AG20443 (cell line): ENCODE measurements around the gene TCHHL1.
"Not testable (repeated sequence)": the region's sequence is repeated elsewhere in the genome, so short reads cannot be mapped to it uniquely, and the experiment has no call there.

Source experiments
- DNase-seq: peaks from one replicate; pipeline ENCODE4 v3.0.0; 2012; ENCODE audit warnings: low spot score, mixed read lengths

The TCHHL1 gene

DNA sequence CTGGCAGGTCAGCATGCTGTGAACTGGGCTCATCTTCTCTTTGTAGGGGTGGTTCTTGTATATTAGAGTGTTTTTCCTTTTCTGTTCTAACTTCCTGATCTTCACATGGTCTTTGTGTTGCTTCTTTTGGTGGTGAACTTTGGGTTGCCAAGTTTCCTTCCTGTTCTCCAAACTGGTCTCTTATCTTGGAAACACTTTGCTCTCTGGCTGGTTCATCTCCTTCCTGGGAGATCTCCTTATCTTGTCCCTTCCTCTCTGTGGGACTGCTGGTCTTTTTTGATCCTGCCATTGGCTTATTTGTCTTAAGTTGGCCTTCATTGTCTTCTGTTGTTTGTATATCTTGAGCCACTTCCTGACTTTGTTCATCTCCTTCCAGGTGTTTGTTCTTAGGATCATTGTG lies 2.1 kb downstream of the TCHHL1 start:
- DNase-seq: no peak

DNA sequence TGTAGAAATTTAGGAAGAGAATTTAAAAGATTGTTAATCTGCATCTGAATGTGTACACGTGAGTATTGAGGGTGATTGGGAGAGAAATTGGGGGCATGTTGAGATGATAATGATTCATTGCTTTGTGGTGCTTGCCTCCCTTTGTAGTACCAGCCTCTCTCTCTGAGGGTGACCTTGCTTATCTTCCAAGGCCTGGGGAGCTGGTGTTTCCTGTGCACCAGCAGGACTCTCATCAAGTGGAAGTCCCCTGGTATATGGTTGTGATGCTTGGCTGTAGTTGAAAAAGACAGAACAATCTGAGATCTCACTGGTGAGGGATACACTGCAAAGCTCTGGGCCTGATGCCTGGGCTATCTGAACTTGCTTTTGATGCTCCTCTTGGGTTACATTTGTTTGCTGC lies 4.0 kb downstream of the TCHHL1 start:
- no peak for DNase-seq

DNA sequence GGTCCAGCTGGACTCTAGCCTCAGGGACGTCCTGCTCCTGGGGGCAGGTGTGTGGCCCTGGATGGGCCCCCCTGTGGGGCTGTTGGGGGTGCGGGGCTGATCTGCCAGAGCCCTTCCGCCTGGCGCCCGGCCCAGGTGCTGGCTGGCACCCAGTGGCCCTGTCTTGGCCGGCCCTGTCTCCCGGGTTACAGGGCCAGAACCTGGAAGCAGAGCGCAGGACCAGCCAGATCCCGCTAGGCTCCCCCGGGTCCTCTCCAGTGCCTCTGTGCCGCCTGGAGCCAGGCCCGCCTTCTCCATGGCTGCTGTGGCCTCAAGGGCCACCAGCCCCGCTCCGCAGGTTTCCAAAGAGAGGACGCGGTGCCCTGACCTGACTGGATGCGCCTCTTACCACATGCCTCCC lies 7.8 kb downstream of the TCHHL1 start:
- not testable (repeated sequence) for DNase-seq

DNA sequence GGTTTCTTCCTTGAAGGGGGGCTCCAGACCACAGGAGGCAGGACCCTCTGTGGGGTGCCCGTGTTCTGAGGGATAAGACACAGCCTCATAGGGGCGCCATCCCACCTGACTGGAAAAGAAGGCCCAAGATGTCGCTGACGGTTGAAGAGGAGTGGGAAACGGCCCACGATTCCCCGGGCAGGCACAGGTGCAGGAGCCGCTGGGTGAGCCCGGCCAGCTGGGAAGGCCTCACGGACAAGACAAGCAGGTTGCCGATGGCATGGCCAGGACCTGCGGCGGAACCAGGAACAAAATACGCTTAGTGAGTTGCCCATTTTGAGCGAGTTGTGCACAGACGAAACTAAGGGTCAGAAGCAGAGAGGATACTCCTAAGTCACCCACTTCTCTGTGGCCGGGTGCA lies 8.4 kb downstream of the TCHHL1 start:
- not testable (repeated sequence) for DNase-seq

DNA sequence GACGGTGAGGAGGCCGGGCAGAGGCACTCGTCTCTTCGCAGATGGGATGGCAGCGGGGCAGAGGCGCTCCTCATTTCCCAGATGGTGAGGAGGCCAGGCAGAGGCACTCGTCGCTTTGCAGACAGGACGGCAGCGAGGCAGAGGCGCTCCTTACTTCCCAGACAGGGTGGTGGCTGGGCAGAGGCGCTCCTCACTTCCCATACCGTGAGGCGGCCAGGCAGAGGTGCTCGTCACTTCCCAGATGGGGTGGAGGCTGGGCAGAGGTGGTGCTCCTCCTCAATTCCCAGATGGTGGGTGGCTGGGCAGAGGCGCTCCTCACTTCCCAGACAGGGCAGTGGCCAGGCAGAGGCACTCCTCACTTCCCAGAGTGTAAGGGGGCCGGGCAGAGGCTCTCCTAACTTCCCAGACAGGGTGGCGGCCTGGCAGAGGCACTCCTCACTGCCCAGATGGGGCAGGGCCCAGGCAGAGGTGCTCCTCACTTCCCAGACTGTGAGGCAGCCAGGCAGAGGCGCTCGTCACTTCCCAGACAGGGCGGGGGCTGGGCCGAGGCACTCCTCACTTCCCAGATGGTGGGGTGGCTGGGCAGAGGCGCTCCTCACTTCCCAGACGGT lies 9.9 kb downstream of the TCHHL1 start:
- DNase-seq: no peak

DNA sequence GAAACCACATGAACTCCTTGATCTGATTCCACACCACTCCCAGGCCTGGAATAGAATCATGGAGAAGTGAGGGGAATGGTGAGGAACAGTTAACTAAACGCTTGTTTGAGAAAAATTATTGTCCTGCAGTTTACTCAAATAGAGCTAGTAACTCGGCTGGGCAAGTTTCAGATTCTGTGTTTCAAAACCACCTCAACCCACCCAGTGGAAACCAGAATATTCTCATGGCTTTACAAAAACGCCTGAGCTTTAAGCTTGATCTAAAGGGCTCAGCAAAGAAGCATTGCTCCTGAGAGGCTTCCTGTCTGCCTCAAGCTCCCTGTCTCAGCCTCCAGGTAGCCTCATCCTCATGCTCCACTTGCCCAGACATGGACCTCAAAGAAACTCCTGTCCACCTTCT lies 16.6 kb downstream of the TCHHL1 start:
- DNase-seq: no peak

DNA sequence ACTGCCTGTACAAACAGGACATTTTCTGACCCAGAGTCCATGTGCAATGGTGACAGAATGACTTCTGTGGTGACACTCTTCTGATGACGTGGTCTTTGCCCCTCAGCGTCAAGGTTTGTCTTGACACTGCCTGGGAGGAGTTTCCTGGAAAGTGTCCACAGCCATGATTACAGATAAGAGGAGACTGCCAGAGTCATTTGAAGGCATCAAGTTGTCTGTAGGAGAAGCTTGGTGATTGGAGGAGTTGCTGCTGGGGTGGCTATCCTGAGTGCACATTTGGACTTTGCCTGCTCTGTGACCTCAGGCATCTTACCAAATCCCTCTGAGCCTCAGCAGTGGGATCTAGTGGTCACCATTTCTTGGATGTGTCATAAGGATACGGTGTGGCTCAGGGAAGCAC lies 17.7 kb downstream of the TCHHL1 start:
- no peak for DNase-seq

DNA sequence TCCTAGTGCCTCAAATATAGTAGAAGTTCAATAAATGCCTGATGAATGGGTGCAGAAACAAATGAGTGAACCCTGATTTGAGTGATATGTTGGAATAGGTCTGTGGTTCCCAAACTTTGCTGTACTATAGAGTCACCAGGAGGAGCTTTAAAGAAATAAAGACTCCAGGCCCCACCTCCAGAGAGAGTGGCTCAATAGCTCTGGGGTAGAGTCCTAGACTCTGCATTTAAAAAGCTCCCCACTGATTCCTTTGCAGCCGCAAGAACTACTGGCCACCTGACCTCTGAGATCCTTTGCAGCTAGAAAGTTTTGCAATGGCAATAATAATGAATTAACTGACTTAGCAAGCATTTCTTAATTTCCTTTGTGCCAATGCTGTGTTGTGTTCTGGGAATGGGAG lies 20.9 kb downstream of the TCHHL1 start:
- DNase-seq: no peak

DNA sequence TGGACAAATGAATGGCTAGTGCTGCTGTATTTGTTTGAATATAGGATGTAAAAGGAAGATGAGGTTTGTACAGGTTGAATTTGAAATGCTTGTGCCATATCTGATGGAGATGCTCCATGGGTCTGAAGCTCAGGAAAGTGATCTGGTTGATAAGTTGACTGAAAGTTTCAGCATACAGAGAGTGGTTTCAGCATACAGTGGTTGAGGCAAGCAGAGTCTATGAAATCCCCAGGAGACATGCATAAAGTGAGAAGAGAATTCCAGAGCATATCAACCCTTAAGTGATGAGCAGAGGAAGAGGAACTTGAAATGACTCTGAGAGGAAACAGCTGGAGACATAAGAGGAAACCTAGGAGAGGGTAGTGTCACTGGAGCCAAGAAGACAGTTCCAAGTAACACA lies 21.7 kb downstream of the TCHHL1 start:
- no peak for DNase-seq

DNA sequence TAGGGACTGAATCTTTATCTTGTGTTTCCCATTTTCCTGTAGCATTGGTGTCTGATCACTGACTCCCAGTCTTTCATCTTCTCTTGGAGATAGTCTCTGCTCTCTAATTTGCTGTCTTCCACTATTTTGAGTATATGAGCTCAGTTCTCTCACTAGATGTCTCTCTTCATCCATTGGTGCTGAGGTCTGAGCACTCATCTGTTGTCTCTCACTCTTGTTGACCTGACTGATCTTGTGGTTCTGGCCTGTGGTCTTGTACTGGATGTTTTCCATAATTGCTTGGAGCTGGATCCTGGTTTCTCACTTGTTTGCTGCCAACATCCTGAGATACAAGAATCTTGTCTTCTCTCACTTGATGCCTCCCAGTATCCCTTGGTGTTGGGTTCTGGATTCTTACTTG lies 26.9 kb downstream of the TCHHL1 start:
- no peak for DNase-seq

DNA sequence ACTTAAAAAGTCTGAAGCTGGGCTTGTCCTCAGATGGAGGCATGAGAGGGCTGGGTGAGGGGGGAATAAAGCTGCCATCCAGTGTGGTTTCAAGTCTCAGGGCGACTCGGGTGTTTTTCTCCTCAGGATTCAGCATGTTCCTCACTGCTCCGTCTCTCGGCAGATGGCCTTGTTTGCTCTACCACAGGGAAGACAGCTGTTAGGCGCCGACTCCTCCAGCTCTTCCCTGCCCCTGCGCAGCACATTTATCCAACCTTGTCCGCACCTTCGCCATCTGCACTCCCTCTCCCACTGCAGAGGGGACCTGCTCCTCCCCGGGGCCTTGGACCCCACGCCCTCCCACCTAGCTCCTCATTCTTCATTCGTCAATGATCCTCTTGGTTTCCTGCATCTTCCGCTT lies 35.5 kb downstream of the TCHHL1 start:
- DNase-seq: no peak

DNA sequence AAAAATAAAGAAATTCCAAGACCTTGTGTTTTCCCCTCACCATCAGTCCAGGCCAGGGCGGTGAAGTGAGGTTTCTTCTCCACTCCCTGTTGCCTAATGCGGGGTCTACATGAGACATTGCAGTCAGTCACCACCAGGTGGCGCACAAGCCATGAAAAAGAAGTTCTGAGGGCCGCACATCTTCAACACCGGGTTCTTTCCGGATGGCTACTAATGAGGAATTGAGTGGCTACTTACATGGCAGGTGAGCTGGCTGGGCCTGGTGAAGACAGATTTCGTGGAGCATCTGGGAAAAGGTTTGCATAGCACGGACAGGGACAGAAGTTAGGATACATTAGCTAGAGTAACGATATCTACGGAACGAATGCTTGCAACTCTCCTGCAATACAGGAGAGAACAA lies 36.3 kb downstream of the TCHHL1 start:
- peak; percentile 85 for DNase-seq

DNA sequence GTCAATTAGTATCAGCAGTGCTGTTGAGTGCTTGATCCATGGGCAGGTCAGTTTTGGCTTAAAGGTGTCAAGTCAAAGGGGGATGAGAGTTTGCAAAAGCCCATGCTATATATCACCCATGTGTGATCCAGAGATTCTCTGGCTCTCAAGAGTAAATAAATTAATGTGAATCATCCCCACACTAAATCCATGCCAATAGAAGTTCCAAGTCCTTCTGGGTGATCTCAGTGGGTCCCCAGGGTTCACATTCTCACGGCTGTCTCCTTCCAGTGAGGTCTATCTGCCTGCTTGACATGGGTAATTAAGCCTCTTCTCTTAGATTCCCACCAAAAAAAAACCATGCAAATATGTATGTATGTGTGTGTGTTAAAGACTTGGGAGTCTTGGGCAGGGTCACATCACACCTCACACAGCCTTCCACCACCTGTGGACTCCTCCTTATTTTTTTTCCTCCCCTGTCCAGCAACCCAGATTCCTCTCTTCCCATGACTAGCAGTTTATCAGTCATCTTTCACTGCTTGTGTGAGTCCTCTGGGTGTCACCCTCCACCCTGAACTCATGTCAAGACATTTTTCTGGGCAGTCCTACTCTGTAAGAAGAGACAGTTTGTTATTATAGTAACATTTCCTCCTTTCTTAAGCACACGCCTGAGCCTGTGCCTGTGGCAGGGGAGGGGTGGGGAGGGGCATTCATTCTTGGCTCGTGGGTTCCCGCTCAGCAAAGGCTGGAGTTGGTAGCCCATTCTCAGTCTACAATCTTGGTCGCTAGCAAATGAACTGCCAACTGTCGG lies 37.8 kb downstream of the TCHHL1 start:
- no peak for DNase-seq

DNA sequence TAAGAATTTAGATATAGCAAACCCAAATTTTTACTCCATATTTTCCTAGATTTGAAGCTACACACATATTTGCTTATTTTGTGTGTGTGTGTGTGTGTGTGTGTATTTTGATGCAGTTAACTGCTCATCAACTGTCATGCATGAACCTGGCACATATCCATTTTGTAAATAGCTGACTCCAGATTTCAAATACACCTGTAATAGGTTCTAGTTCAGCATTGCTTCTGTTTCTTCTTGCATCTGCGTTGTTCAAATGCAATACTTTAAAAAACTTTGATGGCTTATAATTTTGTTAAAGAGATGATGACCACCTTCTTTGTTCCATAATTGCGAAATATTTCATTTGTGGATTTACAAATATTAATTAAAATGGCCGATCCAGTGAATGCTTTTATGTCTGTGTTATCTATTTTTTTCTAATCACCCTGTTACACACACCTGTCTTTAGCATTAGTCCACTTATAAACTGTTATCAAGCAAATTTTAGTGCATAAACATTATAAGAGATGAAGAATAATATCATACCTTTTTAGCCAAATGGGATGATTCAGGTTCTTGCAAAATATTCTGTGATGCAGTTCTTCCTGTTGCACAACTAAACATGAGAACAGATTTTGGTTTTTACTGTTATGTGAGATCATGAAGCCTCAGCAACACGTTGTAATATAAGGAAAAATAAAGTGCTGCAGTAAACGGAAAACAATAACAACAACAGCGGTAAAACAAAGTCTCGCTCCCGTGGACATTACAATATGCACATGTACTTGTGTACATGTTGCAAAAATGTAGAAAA lies 39.4 kb downstream of the TCHHL1 start:
- peak; percentile 30 for DNase-seq

DNA sequence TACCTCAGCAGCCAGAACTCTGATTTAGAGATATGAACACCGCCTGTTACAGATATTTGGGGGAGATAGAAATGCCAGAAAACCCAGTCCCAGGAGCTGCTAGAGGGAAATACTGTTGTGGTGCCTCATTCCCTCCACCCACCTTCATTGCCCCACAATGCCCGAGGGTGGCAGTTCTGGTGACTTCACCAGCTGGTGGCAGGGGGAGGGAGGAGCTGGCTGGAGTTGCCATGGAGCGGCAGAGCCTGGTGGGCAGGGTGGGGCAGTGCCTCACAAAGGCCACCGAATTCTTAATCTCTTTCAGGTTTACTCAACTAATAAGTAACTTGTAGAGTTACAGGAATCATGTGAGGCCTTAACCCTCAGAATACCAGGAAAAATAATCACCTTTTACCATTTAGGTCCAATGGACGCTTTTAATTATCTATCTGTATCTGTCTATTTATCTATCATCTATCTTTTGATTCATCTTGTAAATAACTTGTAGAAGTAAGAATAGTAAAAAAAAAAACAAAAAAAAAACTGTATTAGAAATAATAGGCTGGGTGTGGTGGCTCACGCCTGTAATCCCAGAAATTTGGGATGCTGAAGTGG lies 40.4 kb downstream of the TCHHL1 start:
- DNase-seq: peak; percentile 48

DNA sequence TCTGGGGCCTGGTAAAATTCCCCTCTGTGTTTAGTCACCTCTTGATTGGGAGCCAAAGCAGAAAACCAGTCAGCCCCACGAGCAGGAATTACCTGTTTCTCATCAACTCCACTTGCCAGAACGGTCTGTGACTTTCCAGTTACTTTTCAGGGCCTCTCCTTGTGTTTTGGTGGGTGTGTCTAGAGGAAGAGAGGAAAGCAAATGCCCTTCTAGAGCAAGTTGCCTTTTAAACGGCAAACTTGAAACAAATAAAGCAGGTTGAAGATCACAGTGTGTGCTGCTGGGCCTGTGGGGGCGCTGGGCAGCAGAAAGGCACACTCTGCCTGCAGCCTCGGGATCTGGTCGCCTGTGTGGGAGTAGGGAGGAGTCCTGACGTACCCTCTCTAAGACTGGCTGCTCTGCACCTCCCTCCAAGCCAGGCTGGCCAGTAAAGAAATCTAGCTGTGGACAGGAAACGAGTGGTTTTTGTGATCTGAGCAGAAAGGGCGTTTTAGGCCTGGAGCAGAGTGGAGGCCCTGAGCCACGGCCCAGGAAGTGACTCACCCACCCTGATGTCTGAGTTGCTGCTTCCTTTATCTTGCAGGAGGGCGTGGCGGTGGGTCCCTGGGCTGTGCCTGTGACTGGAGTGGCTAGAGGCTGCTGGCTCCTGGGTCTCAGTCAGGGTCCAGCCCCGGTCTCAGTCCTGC lies 41.0 kb downstream of the TCHHL1 start:
- DNase-seq: peak; percentile 93

DNA sequence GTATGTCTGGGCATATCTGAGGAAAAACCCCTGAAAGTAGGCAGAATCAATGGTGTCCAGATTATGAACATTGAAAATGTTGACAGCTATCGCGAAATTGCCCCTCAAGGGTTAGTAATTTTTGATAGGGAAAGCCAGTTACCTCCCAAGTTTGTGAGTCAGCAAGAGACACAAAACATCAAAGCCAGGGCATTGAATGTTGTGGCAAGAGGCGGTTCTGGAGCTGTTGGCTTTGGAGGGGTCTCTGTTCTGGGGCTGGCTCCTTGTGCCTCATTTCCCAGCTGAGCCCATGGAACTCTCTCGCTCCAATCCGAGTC lies 41.5 kb downstream of the TCHHL1 start:
- no peak for DNase-seq

DNA sequence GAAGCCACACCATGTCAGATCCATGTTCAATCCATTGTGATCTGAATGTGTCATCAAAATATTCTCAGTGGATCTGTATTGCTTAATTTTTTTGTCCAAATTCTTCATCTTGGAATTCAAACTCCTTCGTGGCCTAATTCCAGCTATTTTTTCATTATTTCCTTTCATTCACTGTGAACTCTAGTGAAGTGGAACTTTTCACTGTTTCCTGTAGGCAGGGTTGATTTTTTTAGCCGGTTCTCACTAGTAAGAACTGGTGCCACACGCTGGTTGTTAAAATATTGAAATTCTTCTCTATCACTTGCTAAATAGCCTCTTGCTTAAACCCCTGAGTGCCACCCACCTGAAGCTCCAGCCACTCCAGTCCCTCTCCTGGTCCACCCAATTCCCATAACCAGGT lies 44.5 kb downstream of the TCHHL1 start:
- peak; percentile 16 for DNase-seq

DNA sequence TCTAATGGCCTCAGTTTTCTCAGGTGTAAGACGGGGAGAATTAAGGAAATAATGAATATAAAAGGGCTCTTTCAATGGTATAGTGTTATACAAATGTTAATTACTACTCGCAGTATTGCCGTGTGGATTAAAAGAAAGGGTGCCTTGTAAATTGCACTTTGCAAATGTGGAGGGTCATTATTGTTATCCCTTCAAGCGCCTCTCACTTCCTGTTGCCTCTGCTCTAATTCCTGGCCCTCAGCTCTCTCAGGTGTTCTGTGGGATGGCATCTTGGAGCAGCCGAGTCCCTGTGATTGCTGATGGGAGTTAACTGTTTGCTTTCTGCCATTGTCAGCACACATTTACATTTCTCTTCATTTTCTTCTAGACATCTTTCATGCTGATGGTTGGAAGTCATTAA lies 45.0 kb downstream of the TCHHL1 start:
- DNase-seq: no peak

DNA sequence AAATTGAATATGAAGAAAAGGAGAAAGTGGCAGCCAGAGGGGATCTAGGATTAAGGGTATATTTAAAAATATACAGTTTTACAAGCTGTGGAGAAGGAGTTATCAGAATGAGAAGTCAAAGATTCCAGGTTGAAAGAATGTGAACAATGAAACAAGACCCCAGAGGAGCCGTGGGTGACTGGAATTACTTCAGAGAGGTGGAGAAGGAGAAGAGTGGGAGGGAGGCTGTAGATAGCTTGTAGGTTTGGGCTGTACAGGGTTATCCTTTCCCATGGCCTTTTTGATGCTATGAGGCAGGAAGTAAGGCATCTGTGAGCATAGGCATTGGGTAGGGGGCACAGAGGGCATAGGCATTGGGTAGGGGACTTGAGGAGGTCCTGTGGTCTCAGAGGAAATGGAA lies 46.8 kb downstream of the TCHHL1 start:
- DNase-seq: no peak

DNA sequence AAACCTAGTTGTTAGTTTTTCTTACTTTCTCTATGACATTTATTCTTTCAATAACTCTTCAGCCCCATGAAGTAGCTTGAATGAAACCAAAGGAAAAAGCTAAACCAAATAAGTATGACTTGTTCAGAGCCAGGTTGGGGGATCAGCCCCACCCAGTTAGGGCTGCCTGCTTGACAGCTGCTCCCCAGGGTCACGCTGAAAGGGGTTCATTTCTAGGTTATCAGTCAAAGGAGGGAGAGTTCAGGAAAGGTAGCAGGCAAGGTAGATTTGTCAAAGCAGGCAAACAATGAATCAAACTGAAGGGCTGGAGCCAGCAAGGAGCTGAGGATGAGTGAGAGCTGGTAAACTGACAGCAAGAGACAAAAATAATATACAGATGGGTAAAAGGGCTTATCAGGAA lies 49.0 kb downstream of the TCHHL1 start:
- DNase-seq: no peak

DNA sequence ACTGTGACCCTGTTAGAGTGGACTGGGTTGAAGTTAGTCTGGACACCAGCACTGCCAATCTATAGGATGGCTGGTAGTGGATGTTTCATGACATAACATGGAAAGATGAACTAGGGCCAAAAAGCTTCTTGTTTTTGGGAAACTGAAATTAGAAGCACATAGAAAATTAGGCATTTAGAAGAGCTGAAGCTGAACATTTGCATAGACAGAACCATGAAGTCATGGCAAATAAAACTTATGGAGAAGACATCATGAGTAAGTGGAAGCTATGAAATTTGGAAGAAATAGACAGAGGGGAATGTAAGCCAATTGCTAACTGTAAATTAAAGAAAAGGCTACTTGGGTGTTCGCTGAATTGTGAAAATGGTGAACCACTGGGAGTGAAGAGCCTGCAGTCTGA lies 49.4 kb downstream of the TCHHL1 start:
- no peak for DNase-seq
